Esophagus squamous epithelium (tissue), 4 donors: ENCODE measurements around the gene SERPING1.

ENCODE experiments used
- CTCF ChIP-seq, 6 experiments: fragments of 450-650 bp in 4 of 6; fragments of 200-600 bp in 2 of 6; sonication (generic) in 2 of 6; IDR thresholded peaks; one replicate each; pipeline ENCODE4 v1.5.1; 2016 to 2019; ENCODE audit warnings: antibody characterized with exemption in 6 of 6, mild to moderate bottlenecking in 4 of 6, moderate library complexity in 4 of 6
- POLR2A ChIP-seq, 4 donors: fragments of 450-650 bp; IDR thresholded peaks; one replicate each; pipeline ENCODE4 v1.6.1; 2017; ENCODE audit warnings: antibody characterized with exemption in 4 of 4, mild to moderate bottlenecking in 4 of 4, moderate library complexity in 3 of 4

GRCh38 chr11:57551941-57552340 is 45.5 kb upstream of the SERPING1 start:
- TF ChIP-seq CTCF (IDR thresholded peaks at IDR 0.05): no peak
- TF ChIP-seq POLR2A (IDR thresholded peaks at IDR 0.05): no peak
